HG03521 (cell line): ENCODE results near the gene CDH2.

Source experiments
- ATAC-seq: cut with Tn5 transposase; IDR thresholded peaks from one replicate; pipeline ENCODE4 v1.9.1; 2021; ENCODE audit warnings: mild to moderate bottlenecking, moderate library complexity; ENCODE audit not compliant: unreplicated experiment

CDH2 gene

GRCh38 chr18:28171837-28172236 lies 5.1 kb downstream of the CDH2 start:
- no peak for ATAC-seq

GRCh38 chr18:28168725-28169124 lies 8.2 kb downstream of the CDH2 start:
- no peak for ATAC-seq

DNA sequence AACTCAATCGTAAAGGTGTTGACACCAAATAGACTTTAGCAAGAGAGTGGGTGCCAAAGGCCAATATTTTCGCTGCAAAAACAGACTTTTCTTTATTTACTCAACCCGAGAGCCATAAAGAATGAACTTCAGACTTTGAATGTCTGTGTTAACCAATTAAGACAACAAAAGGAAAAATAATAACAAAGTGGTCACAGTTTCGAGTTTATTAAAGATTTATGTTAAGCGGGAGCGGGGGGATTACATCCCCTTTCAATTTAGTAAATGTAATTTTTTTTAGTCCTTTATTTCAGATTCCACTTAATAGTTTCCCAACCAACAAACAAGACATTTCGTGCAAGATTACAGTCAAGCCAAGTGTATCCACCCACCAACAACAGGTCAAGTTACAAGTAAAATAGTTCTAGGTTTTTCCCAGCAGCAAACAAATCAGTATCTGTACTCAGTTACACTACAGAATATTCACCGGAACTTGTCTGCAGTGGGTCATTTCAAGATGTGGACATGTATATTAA lies 9.0 kb downstream of the CDH2 start:
- no peak for ATAC-seq

DNA sequence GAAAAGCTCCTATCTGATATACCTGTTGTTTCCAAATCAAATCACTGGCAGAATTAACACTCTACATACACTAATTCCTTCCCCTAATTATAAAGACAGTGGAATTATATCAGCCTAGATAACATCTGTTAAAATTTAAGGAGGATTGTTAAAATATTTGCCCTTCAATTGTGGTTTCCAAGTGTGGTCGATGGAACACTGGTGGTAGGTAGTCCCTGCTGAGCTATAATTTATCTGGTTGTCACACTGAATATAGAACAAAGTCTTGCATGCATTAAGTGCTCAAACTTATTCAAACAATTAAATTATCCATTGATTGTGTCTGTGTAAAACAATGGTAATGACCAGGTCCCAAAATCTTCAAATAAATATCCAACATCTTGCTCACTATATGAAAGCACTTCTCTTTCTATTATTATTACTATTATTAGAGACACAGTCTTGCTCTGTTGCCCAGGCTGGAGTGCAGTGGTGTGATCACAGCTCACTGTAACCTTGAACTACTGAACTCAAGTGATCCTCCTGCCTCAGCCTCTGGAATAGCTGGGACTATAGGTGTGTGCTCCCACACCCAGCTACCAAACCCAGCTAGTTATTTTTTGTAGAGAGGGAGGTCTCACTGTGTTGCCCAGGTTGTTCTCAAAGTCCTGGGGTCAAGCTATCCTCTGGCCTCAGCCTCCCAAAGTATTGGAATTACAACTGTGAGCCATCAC lies 12.0 kb downstream of the CDH2 start:
- ATAC-seq = no peak

- no peak for ATAC-seq
These were observed 13.6 kb downstream of the CDH2 start for GRCh38 chr18:28163201-28163775.

DNA sequence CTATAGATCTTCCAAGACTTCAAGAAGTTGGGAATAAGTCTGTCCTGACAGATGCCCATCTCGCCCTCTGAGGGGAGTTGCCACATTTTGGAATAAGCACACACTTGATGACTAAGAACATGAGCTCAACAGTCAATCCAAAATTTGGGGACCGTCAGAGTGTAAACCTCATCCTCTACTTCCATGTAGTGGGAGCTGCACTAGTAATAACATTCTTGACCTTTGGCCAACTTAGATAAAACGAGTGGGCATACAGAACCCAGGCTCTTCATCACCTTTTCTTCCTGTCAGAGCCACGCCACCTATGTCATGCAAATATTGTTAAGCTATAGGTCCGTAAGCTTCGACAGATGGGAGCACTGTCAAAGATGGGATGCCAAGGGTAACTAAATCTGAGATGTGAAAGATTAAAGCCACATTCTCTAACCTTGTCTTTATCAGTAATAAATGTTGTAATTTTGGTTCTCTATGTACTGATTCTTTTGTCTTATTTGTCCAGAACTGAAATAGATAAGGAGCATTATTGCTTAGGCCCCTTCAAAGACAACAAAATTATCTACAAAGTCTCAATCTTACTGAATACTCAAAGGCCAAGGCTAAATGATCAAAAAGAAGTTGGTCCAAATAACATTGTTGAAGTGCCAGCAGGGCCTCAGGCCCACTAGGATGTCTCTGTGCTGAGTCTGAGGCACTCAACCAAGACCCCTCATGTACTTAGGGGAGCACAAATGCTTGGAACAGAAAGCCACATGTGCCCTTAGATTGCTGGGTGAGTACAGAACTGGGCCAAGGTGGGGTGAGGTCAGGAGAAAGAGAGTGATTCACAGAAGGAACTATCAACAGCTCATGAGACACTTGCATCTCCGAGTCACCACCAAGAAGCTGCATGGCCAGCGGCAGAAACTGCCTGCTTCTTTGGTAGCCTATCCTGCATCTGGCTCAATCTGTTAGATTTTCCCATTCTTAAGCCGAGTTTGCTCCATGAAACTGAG lies 15.0 kb downstream of the CDH2 start:
- no peak for ATAC-seq

DNA sequence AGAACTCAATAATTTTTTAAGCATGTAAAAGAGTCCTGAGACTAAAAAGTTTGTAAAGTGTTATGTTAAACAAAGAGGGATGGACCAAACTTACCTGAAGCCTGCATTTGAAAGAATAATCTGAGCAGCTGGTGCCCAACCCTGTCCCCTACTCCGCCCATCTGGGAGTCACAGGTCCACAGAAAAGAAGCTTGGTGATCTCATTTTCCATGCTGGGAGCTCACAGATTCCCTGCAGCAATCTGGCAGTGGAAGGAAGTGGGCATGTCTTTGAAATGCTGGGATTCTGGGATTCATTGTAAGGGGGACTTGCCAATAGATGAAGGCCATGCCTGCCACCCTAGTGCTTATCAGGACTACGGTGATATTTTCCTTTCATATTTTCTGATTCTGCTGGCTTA lies 17.9 kb downstream of the CDH2 start:
- no peak for ATAC-seq

DNA sequence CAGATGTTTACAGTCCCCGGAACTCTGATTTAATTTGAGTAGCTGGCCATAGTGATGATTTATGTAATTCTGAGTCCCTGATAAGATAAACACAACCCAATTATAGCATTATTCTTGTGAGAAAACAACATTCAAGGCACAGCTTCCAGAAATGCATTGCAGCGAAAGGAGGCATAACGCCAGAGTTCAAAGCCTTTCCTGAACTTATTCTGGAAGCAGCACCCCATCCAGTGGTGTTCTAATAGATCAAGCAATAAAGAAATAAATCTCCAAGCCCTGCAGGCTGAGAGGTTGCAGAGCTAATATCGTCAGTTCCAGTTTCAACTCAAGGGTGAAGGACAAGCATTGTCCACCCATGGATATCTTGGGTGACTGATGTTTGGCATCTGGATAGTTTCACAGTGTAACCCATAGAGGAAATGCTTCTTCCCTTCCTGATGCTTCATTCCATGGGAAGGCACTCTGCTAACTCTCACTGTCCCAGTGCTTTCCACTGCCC lies 18.8 kb downstream of the CDH2 start:
- ATAC-seq = no peak

DNA sequence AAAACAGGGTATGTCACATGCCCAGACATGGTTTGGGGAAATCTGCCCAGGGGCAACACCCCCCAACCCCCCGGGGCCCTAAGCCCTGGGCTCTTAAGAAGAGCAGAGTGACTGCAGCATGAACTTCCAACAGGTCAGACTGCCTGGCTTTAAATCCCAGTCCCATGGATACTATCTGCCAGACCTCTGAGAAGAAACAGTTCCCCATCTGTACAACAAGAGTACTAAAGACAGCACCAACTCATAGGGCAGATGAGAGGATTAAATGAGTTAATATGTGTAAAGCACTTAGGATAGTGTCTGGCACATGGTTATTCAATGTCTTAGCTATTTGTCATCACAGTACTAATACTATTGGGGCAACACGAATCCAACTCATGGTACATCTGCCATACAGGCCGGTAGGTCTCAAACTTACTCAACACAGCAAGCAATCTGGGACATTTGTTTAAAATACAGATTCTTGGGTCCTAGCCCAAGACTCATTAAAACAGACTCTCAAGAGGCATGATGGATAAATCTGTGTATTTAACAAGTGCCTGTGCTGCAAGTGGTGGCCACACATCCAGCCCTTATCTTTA lies 23.4 kb downstream of the CDH2 start:
- ATAC-seq = no peak

DNA sequence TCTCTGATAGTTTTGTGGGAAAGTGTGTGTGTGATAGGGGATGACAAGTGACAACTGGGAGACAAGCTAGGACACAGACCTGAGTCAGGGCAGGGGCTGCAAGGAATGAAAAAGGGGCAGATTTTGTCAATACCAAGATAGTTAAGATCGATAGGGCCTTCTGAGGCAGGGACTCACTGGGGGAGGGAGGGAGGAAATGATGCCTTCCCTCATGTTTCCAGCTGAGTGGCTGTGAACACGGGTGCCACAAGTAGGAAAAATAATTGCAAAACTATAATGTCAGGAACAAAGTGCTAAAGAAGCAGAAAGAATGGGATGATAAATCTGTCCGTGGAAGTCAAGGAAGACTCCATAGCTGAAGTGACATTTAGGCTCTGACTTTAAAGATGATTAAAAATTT lies 24.2 kb downstream of the CDH2 start:
- no peak for ATAC-seq

DNA sequence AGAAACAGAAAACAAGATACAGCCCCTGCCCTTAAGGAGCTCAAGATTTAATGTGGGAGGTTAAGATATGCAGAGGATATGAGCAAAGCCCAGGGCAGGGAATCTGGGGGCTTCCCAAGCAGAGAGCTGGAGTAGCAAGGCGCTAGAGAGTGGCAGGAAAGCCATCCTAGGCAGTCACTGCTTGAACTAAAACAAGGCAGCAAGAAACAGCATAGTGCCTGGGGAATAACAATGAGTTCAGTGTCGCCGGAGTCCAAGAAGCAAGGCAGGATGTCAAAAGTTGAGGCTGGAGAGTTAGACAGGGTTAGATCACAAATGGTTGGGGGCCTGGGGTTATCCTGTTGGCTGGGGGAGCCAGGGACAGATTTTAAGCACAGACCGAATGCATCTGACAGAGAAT lies 24.6 kb downstream of the CDH2 start:
- ATAC-seq = no peak

DNA sequence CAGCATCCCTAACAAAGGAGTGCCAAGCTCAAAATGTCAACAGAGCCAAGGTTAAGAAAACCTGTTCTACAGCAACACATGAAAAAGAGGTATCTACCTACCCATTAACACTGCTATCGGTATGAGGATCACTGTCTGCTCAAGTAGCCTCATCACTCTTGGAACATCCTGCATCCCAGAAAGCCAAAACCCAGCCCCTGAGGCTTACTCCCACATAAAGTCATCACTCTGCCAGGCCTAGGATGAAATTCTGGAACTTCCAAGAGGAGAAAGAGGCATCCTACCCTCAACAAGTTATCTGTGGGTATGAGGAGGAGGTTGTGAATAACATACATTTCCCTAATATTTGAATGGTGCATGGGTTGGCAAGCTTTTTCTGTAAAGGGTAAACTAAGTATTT lies 25.5 kb downstream of the CDH2 start:
- no peak for ATAC-seq

GRCh38 chr18:28150925-28151324 lies 26.0 kb downstream of the CDH2 start:
- no peak for ATAC-seq

- no peak for ATAC-seq
These were observed 27.0 kb downstream of the CDH2 start for GRCh38 chr18:28149810-28150420.

GRCh38 chr18:28147674-28148171 lies 29.2 kb downstream of the CDH2 start:
- ATAC-seq = no peak

GRCh38 chr18:28143725-28144124 lies 33.2 kb downstream of the CDH2 start:
- ATAC-seq = no peak

GRCh38 chr18:28138816-28139215 lies 38.1 kb downstream of the CDH2 start:
- ATAC-seq = no peak

- no peak for ATAC-seq
These were observed 40.9 kb downstream of the CDH2 start for GRCh38 chr18:28136071-28136470.

- no peak for ATAC-seq
These were observed 42.2 kb downstream of the CDH2 start for GRCh38 chr18:28134774-28135173.

DNA sequence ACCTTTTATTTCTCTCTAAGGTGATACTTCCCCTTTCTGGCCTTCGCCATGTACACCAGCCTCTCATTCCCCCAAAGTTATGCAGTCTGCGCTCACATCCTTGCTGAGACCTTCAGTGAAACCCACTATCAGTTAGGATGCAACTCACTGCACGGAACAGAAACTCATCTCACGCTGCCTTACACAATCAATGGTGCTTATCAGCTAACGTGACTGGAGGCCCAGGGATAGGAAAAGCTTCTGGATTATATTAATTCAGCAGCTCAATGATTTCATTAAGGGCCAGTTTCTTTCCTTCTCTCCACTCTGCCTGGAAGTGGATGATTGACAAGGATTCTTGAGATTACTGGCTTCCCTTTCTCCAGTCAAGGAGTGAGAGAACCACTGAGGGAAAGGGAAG lies 44.8 kb downstream of the CDH2 start:
- no peak for ATAC-seq

DNA sequence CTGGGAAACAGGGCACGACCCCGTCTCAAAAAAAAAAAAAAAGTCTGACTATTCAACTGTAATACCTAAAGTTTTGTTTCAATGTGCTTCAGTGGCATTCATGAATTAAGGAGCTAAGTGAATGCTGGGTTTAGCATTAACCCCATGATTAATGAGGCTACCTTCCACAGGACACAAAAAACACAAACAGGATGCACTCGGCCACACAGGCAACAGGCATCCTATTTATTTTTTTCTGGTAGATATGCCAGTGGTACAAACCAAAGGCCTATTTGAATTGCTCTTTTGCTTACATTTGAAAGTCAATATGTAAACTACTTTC lies 48.3 kb downstream of the CDH2 start:
- no peak for ATAC-seq
